ACHN (cell line): Measurements from ENCODE around the gene FMO5.
"Not testable (repeated sequence)": the region's sequence is repeated elsewhere in the genome, so short reads cannot be mapped to it uniquely, and the experiment has no call there.

ENCODE experiments used
- DNase-seq: peaks from one replicate; pipeline ENCODE4 v3.0.0-alpha.2; 2015
- in situ Hi-C: cut with HindIII; loops from 2 replicates; pipeline ENCODE4 v1.10.0; 2017; ENCODE audit warnings: low sequenced_read_pairs, low pct_ligation_motif_present, low pct_unique_long_range_greater_than_20kb

FMO5 gene

DNA sequence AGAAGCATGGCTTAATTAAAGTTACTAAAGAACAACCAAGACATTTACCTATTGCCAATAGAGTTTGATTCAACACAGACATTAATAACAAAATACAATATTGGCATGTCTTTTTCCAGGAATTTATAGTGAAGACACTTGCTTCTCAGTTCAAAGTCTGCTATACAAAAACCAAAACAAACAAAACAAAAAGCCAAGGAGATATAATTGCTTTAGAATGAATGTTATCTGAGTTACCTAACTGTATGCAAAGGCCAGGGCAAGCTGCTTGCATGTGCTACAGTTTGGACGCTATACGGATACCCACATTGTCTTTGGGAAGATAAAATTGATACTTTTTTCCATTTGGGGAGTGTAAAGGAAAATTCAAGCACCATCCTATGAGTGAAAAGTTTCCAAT is 13.6 kb downstream of the FMO5 start:
- in situ Hi-C loops = no loop called here
- DNase-seq = no peak

DNA sequence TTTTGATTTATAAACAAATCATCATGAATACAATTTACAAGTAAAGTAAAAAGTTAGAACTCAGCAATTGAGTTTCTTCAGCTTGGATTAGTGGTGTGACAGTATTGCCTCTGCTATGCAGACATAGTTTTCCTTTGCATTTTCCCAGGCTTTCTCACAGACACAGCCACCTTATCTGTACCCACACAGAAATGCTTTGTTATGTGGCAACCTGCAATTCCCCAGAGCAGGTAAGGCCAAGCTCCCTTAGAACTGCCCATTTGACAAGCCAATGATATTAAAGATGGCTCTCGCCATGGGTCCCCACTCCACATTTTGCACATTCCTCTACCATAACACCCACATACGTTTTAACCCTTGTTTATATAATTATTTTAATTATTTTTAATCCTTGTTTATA is 14.2 kb downstream of the FMO5 start:
- DNase-seq = no peak
- in situ Hi-C loops = no loop called here

DNA sequence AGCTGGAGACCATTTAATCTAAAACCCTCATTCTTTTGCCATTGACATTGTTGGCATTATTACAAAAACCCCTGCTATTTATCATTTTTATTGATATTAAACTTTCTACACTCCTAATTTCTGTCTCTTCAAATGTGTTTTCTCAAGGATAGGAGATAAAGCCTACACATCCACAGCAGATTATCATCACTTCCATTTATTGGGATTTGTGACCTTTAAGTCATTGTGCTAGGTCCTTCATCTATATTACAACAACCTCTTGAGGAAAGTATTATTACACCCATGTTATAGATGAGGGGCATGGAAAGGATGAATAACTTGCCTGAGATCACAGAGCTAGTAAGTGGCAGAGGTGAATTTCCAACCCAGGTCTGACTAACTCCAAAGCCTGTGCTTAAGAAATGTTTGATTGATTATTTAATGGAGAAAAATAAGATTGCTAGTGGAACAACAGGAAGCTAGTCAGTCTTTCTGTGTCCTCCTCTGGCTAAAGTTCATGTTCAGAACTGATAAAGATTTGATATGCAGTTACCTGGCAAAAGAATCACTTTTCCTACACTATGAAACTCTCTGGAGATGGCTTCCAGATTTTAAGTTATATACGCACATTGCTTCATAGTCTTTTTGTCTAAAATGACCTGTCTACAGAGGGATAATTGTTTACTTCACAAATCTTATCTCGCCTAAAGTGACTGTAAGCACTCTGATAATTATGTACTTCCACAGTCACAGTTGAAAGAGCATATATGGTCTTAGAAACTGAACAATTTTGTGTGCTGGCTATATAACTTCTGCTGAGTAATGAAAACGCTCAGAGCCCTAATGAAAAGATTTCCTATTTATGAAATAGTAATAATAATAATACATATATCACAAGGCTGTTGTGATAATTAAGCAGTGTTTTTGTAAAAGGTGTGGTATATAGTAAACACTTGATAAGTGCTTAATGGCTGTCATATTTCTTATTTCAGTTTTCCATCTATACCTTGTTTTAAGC is 15.0 kb downstream of the FMO5 start:
- no peak for DNase-seq
- in situ Hi-C loops = no loop called here

DNA sequence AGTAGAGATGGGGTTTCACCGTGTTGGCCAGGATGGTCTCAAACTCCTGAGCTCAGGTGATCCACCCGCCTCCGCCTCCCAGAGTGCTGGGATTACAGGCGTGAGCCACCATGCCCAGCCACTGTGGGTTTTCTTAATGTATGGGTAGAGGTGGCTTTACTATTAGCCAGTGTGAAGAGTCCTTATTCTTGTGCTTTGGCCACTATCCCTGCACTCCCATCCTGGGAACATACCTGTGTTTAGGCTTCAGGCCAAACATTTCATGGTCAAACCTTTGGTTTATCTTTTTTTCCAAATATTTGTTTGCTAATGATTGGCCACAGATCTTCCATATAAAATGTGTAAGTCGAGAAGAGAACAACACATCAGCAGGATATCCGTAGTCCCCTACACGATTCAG is 16.5 kb downstream of the FMO5 start:
- DNase-seq = no peak
- in situ Hi-C loops = no loop called here

DNA sequence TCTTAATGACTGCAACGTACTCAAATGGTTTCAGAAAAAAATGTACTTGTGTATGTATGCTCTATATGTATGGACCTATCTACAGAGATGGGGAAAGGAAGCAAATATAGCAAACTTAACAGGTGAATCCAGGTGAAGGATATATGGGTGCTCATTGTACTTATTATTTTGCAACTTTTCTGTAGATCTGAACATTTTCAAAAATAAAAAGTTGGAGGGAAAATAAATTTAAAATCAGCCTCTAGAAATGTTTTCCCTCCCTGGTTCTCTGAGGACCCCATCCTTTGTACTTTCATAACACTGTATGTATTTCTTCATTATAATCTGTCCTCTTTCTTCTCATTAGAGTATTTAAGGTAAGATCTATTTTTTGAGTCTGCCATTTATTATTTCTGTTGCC is 17.9 kb downstream of the FMO5 start:
- in situ Hi-C loops = no loop called here
- no peak for DNase-seq

DNA sequence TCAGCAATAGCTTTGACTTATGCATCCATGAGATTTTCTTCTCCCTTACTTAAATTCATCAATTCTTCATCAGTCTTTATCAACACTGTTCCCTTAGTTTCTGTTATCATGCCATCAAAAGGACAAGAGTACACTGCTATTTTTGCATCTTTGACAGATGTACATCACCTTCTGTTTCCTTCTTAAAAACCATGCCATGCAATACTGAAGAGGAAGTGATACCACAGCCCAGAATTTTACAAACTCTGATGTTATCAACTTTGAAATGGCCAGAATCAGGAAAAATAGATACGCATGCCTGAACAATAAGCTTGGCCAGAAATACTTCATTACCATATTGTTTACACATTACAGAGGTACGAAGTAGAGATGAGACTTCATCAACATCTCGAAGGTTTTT is 21.1 kb downstream of the FMO5 start:
- in situ Hi-C loops = no loop called here
- no peak for DNase-seq

DNA sequence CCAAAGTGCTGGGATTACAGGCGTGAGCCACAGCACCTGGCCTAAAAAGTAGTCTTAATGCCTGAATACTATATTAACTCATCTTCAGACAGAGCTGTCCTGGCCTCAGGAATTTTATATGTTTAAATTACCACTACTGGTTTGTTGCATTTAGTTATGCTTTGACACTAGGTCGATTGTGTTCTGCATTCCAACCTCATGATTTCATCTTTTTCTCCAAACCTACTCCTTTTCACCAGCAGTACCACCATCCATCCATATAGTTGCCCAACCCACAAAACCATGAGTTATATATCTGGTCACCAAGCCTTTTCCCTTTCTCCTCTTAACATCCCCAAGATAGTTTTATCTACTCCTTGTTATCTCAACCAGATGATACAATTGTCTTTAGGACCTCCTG is 22.6 kb downstream of the FMO5 start:
- no peak for DNase-seq
- in situ Hi-C loops = no loop called here

DNA sequence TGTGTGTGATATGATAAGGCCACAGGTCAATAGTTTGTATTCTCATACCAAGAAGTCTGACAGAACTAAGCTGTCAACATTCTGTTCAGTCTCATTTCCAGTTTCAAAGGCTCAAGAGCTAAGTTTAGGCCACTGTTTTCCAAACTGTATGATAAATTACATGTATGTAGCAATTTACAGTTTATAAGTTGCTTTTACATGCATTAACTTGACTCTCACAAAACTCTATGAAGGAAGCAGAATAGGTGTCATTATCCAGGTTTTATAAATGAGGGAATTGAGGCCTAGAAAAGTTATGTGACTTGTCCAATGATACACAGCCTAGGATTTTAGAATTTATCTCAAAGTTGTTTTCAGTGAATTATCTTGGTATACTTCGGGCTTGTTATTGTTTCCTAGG is 23.4 kb downstream of the FMO5 start:
- DNase-seq = no peak
- in situ Hi-C loops = no loop called here

DNA sequence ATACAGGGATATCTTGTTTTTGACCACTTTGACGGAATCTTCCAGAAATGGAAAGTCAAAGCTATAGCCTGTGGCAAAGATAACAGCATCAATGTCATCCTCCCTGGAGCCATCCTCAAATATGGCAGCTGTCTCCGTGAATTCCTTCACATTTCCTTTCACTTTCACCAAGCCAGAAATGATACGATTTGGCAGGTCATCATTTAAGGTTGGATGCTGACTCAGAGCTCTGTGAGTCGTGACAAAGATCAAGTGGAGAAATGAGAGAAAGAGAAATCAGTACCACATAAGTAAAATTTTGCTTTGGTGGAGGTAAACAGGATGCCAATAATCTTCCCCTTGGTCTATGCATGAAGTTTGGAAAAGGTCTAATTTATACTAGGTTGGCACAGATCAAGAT is 23.9 kb downstream of the FMO5 start:
- DNase-seq = peak; percentile 64
- in situ Hi-C loops = no loop called here

DNA sequence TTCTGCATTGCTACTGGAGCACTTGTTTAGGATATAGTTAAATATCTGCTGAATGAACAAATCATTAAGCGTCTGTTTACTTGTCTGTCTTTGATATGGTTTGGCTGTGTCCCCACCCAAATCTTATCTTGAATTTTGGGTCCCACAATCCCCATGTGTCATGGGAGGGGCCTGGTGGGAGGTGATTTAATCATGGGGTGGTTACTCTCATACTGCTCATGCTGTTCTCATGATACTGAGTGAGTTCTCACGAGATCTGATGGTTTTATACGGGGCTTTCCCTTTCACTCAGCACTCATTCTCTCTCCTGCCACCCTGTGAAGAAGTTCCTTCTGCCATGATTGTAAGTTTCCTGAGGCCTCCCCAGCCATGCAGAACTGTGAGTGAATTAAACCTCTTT is 27.8 kb downstream of the FMO5 start:
- DNase-seq, in situ Hi-C loops: not testable (repeated sequence)

DNA sequence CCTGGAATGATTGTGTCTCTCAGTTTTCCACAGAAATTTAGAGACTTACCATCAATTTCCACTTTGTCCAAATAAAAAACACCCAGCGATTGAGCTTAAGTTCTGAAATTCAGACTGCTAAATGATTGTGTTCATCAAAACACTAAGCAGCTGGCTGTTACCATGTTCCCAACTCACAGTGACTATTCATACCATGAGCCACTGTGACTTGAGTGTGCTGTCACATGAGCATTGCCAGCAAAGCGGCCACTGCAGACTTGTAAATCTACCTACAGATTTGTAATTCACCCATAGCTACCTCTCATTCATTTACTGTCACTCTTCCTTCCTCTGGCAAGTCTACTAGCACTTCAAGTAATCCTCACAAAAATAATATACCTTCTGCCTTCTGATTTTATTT is 35.6 kb downstream of the FMO5 start:
- DNase-seq = no peak
- in situ Hi-C loops = no loop called here

DNA sequence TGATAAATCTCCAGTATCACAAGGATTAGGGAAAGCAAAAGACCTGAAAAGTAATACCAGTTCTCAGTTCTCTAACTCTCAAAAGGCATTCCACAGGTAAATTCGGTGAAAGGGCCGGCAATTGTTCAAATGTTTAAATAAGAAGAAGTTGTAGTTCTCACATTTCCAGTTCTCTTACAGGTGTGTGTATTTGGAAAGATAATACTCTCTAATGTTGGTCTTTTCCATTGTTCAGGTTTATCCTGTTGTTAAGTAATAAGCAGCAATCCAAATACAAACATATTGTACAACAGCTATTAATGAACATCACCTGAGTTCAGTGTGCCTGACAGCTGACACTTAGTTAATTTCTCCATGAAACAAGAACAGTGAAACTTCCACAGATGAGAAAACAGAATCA is 39.7 kb downstream of the FMO5 start:
- no peak for DNase-seq
- in situ Hi-C loops = no loop called here

DNA sequence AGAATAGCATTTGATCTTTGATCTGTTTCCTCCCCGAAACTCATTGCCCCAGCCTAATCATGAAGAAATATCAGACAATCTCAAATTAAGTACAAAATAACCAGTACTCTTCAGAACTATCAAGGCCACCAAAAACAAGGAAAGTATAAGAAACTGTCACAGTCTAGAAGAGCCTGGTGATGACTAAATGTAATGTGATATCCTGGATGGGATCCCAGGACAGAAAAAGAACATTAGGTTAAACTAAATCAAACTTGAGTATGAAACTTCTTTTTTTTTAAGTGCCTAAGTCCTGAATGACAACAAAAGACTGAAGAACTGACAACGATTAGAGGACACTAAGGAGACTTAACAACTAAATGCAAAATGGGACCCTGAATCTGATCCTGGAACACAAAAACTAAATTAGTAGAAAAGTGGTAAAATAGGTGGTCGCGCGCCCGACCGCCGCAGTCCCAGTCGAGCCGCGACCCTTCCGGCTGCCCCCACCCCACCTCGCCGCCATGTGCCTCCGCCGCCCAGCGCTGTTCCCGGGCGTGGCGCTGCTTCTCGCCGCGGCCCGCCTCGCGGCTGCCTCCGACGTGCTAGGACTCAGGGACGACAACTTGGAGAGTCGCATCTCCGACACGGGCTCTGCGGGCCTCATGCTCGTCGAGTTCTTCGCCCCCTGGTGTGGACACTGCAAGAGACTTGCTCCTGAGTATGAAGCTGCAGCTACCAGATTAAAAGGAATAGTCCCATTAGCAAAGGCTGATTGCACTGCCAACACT is 47.3 kb downstream of the FMO5 start:
- in situ Hi-C loops = no loop called here
- DNase-seq = no peak

DNA sequence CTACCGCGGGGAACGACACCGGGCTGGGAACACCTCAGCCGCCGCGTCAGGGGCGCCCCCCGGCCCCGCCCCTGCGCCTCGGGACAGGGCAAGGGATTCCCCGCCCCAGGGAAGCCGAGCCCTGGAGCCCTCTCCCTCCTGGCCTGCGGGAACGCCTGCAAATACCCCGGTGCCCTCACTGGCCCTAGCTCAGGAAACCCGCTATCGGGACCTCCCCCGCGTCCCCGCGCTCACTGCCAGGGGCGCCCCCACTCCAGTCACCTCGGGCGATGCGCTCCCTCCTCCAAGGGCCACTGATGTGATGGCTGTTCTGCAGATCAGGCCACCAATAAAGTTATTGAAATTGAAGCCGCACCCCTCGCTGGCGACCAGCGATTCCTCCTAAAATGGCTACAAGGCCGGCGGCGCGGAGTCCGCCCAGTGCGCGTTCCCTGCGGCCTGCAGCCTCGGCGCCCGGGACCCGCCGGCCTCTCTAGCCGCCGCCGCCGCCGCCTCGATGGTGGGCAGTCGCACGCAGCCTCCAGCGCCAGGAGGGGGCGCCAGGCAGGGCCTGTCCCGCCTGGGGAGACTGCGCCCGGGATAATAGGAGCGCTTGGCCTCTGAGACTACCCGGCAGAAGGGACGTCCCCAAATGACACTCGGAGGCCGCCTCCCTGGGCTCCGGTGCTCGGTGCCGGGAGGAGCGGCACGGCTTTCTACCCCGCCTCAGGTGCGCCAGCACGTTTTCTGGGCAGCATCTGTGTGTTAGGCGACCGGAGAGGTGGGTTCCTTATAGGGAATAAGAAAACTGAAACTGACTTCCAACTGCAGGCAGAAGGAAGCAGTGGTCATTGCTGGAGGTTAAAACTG is 52.7 kb downstream of the FMO5 start, which contains the start of gene PRKAB2:
Gene PRKAB2, minus strand, starts transcription at position 303 of the 849 bp plus-strand sequence. CDS start 326 bp downstream, outside the sequence.
- in situ Hi-C loops = no loop called here
- DNase-seq = peak; percentile 94

DNA sequence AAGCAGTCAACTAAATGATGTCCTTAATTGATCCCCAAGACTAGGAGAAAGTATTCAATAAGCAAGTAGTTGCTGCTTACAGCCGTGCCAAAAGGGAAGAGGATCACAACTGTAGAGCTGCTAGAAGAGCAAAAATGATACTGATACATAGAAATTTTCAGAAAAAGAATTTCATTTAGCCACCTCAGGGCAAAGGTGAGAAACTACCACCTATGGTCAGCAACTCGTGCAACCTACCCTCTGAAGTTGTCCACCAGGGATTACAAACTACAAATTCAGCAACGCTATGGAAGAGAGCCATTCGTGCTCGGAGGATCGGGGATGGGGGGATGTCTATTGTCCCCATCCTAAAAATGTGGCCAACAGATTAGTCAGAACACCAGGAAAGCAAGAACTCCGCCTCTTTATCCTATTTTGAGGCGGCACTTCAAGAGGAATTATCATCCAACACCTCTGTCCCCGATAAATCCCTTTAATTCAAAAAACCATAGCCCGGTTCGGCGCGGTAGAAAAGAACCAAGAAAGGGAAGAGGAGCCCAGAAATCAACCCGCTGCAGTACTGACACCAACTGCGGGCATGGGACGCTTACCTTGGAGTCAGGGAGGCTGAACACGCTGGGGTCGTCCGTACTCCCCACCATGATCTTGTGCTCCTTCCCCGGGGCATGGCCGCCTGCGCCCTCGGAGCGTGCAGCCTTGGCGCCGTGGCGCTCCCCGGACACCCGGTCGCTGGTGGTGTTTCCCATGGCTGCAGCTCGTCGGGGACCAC is 53.6 kb downstream of the FMO5 start:
- peak; percentile 11 for DNase-seq
- in situ Hi-C loops = no loop called here

DNA sequence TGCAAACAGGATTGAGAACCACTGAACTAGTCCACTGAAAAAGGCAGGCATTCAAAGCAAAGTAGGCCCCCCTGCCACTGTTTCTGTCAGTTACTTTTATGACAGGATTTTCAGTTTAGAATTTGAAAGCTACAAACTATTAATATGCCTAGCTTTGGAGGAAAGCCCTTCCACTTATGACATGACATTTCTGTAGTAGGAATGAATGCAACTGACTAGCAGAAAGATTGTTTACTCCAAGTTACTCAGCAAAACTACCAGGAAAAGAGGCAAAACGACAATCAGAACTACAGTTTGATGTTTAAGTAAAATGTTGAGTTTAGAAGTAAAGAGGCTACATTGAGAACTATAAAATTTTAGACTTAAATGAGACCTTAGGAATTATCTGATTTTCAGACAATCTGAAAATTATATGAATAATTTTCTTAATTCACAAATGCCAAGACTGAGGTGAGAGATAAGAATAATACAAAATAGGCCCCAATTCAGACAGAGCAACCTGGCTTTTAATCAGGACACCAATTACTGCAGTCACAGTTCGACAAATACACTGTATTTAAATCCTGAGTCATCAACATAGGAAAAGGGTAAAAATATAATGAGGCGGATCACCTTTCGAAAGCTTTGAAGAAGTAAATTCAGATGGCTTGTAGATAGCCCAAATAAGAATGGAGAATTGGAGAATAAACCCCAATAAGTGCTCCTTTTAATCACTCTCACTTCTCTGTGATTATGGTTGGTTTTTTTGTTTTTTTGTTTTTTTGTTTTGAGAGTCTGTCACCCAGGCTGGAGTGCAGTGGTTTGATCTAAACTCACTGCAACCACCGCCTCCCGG is 55.1 kb downstream of the FMO5 start:
- in situ Hi-C loops = no loop called here
- no peak for DNase-seq

DNA sequence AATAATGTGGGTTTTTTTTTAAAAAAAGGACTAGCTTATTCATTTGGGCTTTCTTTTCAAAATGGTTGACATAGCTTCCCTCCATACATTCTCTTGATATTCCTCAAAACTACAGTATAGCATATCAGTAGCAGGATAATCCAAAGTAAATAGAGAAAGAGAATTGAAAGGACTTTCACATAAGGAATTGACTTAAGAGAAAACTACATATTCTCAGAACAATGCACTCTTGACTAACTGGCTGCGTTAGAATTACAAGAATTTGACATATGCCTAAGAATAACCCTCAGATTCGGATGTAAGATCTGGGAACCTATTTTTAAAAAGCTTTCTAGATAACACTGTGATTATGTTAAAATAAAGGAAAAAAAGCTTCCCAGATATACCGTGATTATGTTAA is 56.0 kb downstream of the FMO5 start:
- in situ Hi-C loops = no loop called here
- no peak for DNase-seq
